Measurements from ENCODE around the gene OLFML2A.
"Not testable (repeated sequence)": the region's sequence is repeated elsewhere in the genome, so short reads cannot be mapped to it uniquely, and the experiment has no call there.

OLFML2A gene

GRCh38 chr9:124831642-124832364 is 54.9 kb downstream of the OLFML2A start:
- no peak for DNase-seq

- DNase-seq: no peak
Measured at GRCh38 chr9:124834591-124834990, 57.7 kb downstream of the OLFML2A start.

GRCh38 chr9:124835026-124835557 is 58.2 kb downstream of the OLFML2A start:
- no peak for DNase-seq

- not testable (repeated sequence) for DNase-seq
Measured at GRCh38 chr9:124838132-124838531, 61.2 kb downstream of the OLFML2A start.

- DNase-seq: not testable (repeated sequence)
Measured at GRCh38 chr9:124838567-124839275, 61.8 kb downstream of the OLFML2A start.

- DNase-seq: no peak
Measured at GRCh38 chr9:124839612-124840299, 62.8 kb downstream of the OLFML2A start.

- DNase-seq: no peak
Measured at GRCh38 chr9:124840300-124840833, 63.4 kb downstream of the OLFML2A start.

GRCh38 chr9:124841075-124841821 is 64.3 kb downstream of the OLFML2A start:
- no peak for DNase-seq

- DNase-seq: no peak
Measured at GRCh38 chr9:124843456-124844034, 66.6 kb downstream of the OLFML2A start.

GRCh38 chr9:124844291-124844690 is 67.4 kb downstream of the OLFML2A start:
- DNase-seq: no peak

- not testable (repeated sequence) for DNase-seq
Measured at GRCh38 chr9:124846467-124846866, 69.5 kb downstream of the OLFML2A start.

GRCh38 chr9:124846969-124847368 is 70.0 kb downstream of the OLFML2A start:
- DNase-seq: no peak

- no peak for DNase-seq
Measured at GRCh38 chr9:124849801-124850200, 72.9 kb downstream of the OLFML2A start.

GRCh38 chr9:124852121-124852828 is 75.3 kb downstream of the OLFML2A start:
- DNase-seq: no peak

GRCh38 chr9:124852829-124853531 is 76.0 kb downstream of the OLFML2A start, which contains the start of gene WDR38:
Gene WDR38 (plus strand): TSS chr9:124853460. CDS start chr9:124853532, 72 bp downstream.
- DNase-seq: peak; percentile 93

- no peak for DNase-seq
Measured at GRCh38 chr9:124853605-124854143, 76.7 kb downstream of the OLFML2A start.

GRCh38 chr9:124854161-124854560 is 77.2 kb downstream of the OLFML2A start:
- DNase-seq: no peak

GRCh38 chr9:124854822-124855221 is 77.9 kb downstream of the OLFML2A start:
- DNase-seq: no peak

- no peak for DNase-seq
Measured at GRCh38 chr9:124855566-124855943, 78.6 kb downstream of the OLFML2A start.
